GM18505 (cell line): ENCODE measurements around the gene IBTK.
"Not testable (repeated sequence)": the region's sequence is repeated elsewhere in the genome, so short reads cannot be mapped to it uniquely, and the experiment has no call there.

Source experiments
- ATAC-seq: cut with Tn5 transposase; IDR thresholded peaks from one replicate; pipeline ENCODE4 v1.9.1; 2021; ENCODE audit not compliant: unreplicated experiment
- POLR2A ChIP-seq: IDR thresholded peaks from 4 replicates; pipeline ENCODE4 v1.6.1; 2011; ENCODE audit warnings: borderline replicate concordance; ENCODE audit not compliant: insufficient read depth, insufficient read length; ENCODE audit errors: extremely low read depth

IBTK gene

GRCh38 chr6:82237013-82237412 is 10.5 kb downstream of the IBTK start:
- no peak for TF ChIP-seq POLR2A
- no peak for ATAC-seq

- peak; percentile 90 for ATAC-seq
- no peak for TF ChIP-seq POLR2A
Observed at GRCh38 chr6:82227770-82228169, 19.8 kb downstream of the IBTK start.

GRCh38 chr6:82220167-82220566 is 27.4 kb downstream of the IBTK start:
- TF ChIP-seq POLR2A = no peak
- ATAC-seq = no peak

- no peak for TF ChIP-seq POLR2A
- ATAC-seq = peak; percentile 92
Observed at GRCh38 chr6:82217018-82217586, 30.4 kb downstream of the IBTK start.

- ATAC-seq = peak; percentile 25
- no peak for TF ChIP-seq POLR2A
Observed at GRCh38 chr6:82216549-82216948, 31.0 kb downstream of the IBTK start.

- ATAC-seq = no peak
- no peak for TF ChIP-seq POLR2A
Observed at GRCh38 chr6:82211326-82211725, 36.2 kb downstream of the IBTK start.

- no peak for TF ChIP-seq POLR2A
- ATAC-seq = no peak
Observed at GRCh38 chr6:82208913-82209312, 38.6 kb downstream of the IBTK start.

- no peak for ATAC-seq
- TF ChIP-seq POLR2A = no peak
Observed at GRCh38 chr6:82205930-82206392, 41.6 kb downstream of the IBTK start.

GRCh38 chr6:82204020-82204419 is 43.5 kb downstream of the IBTK start:
- no peak for TF ChIP-seq POLR2A
- ATAC-seq = no peak

GRCh38 chr6:82197784-82198183 is 49.8 kb downstream of the IBTK start:
- ATAC-seq = no peak
- no peak for TF ChIP-seq POLR2A

- not testable (repeated sequence) for ATAC-seq
Observed at GRCh38 chr6:82197245-82197644, 50.3 kb downstream of the IBTK start.

- no peak for ATAC-seq
- no peak for TF ChIP-seq POLR2A
Observed at GRCh38 chr6:82196161-82196560, 51.4 kb downstream of the IBTK start.

GRCh38 chr6:82195619-82196018 is 51.9 kb downstream of the IBTK start:
- no peak for TF ChIP-seq POLR2A
- ATAC-seq = no peak

- no peak for TF ChIP-seq POLR2A
- ATAC-seq = no peak
Observed at GRCh38 chr6:82185948-82186535, 61.5 kb downstream of the IBTK start.
